C4-2B (cell line): ENCODE data around the gene PLD1.

Source experiments
- H3K27ac ChIP-seq: fragments of 450-650 bp; 2 replicates; pipeline ENCODE4 v1.5.1; 2017
- ZFX ChIP-seq: fragments of 450-650 bp; IDR thresholded peaks from 2 replicates; pipeline ENCODE4 v1.6.1; 2017
- TF ChIP-seq, protein P1 (sequence below): fragments of 450-650 bp; conservative IDR thresholded peaks from 2 replicates; pipeline ENCODE4 v1.5.1; 2017; ENCODE audit warnings: mild to moderate bottlenecking

Gene PLD1

DNA sequence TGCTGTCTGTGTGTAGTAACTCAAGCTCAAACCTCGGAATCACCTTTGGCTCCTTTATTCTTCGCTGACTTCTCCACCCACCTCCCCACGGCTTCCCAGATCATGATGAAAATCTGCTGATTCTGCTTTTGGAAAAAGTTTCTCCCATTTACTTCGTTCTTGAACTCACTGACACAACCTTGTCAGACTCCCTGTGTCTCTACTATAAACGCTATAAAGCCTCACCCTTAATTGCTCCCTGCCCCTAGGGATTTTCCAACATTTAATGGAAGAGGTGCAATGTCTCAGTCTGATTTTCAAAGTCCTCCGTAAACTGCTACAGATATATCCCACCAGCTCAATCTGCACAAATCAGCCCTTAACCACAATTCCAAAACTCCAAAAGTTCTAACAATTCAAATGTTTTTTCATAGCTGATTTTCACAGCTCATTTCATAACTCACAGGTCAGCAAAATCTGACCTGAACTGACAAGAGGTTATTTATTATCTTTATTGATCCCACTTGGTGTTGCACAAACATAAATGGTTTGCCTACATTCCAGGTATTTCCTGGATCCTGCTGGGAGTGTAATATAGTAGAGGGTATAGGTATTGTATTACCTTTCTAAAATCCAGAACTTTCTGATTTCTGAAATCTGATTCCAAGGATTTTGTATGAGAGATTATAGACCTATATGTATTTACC is 129.4 kb downstream of the PLD1 start:
- peak overlapping the region; percentile 7; the same call in 1 of the 2 replicates for H3K27ac ChIP-seq
- TF ChIP-seq, protein P1, sequence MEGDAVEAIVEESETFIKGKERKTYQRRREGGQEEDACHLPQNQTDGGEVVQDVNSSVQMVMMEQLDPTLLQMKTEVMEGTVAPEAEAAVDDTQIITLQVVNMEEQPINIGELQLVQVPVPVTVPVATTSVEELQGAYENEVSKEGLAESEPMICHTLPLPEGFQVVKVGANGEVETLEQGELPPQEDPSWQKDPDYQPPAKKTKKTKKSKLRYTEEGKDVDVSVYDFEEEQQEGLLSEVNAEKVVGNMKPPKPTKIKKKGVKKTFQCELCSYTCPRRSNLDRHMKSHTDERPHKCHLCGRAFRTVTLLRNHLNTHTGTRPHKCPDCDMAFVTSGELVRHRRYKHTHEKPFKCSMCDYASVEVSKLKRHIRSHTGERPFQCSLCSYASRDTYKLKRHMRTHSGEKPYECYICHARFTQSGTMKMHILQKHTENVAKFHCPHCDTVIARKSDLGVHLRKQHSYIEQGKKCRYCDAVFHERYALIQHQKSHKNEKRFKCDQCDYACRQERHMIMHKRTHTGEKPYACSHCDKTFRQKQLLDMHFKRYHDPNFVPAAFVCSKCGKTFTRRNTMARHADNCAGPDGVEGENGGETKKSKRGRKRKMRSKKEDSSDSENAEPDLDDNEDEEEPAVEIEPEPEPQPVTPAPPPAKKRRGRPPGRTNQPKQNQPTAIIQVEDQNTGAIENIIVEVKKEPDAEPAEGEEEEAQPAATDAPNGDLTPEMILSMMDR: no peak

DNA sequence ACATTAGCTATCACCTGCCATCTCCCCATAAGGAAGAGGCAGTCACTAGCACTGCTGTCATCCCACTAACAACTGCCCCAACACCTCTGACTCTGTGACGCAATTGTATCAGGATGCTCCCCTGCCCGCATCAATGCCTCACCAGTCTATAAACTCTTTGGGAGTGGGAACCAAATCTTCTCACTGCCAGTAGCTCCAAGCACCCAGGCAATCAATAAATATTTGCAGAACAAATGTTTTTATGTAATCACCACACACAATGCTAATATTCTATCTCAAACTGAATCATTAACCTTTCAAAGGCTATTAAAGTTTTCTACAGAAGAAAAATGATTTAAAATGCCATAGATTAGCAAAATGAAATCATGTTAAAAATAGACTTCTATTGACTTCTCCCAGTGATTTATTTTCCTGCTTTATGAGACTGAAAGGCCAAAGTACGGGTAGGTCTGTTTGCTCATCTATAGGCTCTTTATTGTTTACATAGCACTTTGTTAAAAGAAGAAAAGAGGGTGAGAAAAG is 131.3 kb downstream of the PLD1 start:
- TF ChIP-seq ZFX: no peak
- TF ChIP-seq, protein P1: no peak
- peak overlapping the region; percentile 49; the same call in 1 of the 2 replicates for H3K27ac ChIP-seq

DNA sequence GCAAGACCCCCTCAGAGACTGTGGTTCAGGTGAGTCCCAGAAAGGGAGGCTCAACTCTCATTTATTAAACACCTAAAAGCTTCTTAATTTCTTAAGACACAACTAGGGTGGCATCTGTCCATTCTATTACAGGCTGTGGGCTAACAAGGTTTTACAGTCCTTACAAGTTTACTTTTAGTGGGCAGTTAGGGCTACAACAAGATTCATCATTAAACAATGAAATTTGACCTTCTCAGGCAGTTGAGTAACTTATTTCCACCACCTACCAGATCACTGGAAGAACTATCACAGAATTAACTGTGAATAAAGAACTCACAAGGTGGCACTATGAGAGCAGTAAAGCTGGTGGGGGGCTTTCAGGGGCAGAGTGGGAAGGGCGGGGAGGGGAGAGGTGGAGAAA is 132.6 kb downstream of the PLD1 start:
- peak overlapping the region; percentile 60; the same call in 1 of the 2 replicates for H3K27ac ChIP-seq
- no peak for TF ChIP-seq ZFX
- TF ChIP-seq, protein P1: peak; percentile 27

DNA sequence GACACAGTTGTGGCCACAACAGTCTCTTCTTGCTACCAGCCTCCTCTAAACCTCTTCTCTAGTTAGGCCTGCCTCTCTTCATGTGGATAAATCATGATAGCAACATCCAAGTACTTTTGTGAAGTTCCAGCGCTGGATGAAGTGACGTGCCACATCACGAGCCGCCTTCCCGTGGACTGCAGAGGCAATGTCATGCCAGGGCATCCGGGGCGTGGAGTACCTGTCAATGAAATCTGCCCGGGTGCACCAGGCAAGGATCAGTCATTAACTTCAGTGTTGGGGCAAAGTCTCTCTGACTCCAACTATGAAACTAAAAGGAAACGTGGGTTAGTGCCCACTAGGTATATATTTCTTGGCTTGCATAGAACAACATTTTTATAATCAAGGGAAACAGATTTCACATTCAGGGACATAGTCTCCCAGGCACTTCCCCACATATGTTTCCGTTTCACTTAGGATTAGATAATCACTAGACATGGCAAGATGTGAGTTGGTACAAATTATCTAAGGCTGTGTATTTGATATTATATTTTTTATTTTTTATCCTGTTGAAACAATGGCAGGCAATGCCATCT is 133.6 kb downstream of the PLD1 start:
- peak overlapping the region; percentile 2; the same call in 1 of the 2 replicates for H3K27ac ChIP-seq
- TF ChIP-seq ZFX: no peak
- TF ChIP-seq, protein P1: no peak

DNA sequence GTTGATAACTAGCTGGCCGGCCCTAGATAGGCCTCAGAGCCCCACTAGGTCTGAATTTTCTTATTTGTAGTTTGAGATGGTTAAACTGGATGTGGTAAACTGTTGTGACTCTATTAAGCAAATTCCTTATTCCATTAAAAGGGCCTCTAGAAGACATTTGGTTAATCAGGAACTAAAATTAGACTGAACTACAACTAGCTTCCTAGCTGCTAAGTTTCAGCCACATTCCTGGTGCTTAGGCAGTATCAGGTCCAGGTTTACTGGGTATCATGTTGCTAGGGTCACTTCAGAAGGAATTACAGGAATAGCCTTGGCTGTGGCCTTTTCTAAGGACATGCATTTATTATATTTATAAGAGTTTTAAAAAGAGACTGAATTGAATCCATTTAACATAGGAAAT is 136.3 kb downstream of the PLD1 start:
- H3K27ac ChIP-seq: no peak overlapping the region
- TF ChIP-seq, protein P1: no peak
- no peak for TF ChIP-seq ZFX

DNA sequence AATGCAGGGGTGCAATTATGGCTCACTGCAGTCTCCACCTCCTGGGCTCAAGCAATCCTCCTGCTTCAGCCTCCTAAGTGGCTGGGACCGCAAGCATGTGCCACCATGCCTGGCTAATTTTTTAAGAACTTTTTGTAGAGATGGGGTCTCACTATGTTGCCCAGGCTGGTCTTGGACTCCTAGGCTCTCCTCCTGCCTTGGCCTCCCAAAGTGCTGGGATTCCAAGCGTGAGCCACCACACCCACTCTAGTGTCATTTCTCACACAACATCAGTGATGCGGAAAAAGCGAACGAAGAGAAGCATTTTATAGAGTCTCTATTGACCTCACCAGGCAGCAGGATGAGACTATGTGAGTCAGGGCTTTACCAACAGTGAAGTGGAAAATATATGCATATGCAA is 137.7 kb downstream of the PLD1 start:
- TF ChIP-seq, protein P1: no peak
- TF ChIP-seq ZFX: no peak
- H3K27ac ChIP-seq: no peak overlapping the region

DNA sequence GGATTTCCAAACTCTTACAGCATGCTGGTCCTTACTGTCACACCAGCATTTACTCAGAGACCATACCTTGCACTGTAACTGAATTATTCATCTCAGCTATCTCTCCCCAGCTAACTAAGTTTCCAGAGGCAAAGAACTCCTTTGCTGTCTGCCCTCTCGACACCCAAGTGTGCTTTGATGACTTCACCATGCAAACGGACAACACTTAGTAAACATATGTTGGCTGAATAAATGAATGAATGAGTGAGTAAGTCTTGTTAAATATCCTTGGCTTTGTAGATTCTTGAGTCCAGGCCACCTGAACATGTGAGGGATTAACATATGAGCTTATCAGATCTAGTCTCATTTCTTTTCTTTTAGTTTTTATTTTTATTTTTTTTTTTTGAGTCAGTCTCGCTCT is 138.2 kb downstream of the PLD1 start:
- TF ChIP-seq ZFX: no peak
- TF ChIP-seq, protein P1: no peak
- no peak overlapping the region for H3K27ac ChIP-seq
